Fibroblast of skin of abdomen (primary cell): ENCODE measurements around the gene TUBB2A.

ENCODE experiments used
- DNase-seq: peaks from one replicate; pipeline ENCODE4 v3.0.0-alpha.2; 2013

TUBB2A gene

DNA sequence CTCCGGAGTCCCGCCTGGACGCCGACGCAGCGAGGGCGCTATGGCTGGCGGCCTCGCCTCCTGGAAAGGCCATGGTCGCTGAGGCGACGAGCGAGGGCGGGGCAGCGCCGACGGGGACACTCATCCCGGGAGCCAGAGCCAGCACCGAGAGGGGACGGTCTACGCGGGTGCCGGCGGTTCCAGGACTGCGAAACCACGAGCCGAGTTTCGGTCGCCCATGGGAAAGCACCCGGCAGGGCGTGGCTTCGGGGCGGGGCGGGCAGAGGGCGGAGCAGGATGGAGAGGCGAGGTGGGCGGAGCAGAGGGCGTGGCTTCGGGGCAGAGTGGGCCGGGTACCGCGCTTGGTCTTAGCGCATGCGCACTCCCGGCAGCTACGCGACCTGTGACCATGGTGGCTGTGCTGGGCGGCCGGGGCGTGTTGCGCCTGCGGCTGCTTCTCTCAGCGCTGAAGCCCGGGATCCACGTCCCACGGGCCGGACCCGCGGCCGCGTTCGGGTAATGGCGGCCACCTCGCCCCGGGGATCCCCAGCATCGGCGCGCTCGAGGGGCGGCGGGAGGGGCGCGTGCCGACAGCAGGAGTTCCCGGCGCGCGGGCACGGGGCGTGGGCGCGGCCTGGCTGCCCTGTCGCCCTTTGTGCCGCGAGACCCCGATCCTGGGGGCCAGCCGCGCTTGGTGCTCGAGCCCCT is 38.8 kb downstream of the TUBB2A start, which contains the start of gene BPHL:
Gene BPHL (plus strand): TSS at position 359 of the 687 bp plus-strand sequence. CDS start 30 bp downstream, at position 389.
- DNase-seq, result peak; percentile 90

DNA sequence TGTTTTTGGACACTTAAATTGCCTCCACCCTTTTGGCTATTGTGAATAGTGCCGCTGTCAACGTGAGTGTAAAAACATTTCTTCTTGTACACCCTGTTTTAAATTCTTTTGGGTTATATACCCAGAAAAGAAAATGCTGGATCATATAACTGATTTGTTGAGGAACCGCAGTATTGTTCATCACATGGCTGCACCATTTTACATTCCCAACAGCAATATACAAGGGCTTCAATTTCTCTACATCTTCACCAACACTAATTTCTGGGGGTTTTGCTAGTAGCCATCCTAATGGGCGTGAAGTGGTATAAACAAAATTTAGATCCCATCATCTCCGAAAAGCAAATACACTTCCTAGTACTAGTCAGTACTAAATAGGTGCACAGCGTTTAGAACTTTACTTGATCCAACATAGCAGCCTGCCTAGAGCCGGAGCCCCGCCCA is 39.4 kb downstream of the TUBB2A start:
- no peak for DNase-seq

DNA sequence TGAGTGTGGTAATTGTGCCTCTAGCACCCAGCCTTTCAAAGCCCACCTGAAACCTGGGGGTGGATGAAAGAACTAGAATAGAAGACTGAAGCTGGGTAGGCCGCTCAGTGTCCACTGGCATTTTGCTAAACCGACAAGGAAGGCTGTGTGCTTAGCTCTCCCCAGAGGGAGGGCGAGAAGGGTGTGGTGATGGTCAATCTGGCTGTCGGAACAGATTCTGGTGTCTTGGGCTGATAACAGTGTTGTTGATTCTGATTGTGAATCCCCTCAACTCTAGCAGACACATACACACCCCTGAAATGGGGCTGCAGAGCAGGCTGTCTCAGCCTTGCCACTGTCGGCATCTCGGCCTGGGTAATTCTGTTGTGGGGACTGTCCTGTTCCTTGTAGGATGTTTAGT is 43.0 kb downstream of the TUBB2A start:
- no peak for DNase-seq

DNA sequence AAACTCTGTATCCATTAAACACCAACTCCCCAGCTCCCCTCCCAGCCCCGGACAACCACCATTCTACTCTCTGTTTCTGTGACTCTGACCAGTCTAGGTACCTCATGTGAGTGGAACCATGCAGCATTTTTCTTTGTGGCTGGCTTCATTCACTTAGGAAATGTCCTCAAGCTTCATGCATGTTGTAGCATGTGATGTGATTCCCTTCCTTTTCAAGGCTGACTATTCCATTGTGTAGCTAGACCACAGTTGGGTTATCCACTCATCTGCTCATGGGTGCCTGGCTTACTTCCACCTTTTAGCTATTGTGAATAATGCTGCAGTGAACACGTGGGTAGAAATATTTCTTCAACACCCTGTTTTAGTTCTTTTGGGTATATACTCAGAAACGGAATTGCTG is 47.6 kb downstream of the TUBB2A start:
- no peak for DNase-seq

GRCh38 chr6:3108746-3109414 is 48.5 kb downstream of the TUBB2A start:
- DNase-seq, result no peak
